NK-92 (cell line): ENCODE results near the gene TXNDC2.
"Not testable (repeated sequence)": the region's sequence is repeated elsewhere in the genome, so short reads cannot be mapped to it uniquely, and the experiment has no call there.

ENCODE experiments used
- DNase-seq: peaks from one replicate; lab custom pipeline; 2025; ENCODE audit not compliant: unreplicated experiment; lab: John Stamatoyannopoulos, UW

Gene TXNDC2

DNA sequence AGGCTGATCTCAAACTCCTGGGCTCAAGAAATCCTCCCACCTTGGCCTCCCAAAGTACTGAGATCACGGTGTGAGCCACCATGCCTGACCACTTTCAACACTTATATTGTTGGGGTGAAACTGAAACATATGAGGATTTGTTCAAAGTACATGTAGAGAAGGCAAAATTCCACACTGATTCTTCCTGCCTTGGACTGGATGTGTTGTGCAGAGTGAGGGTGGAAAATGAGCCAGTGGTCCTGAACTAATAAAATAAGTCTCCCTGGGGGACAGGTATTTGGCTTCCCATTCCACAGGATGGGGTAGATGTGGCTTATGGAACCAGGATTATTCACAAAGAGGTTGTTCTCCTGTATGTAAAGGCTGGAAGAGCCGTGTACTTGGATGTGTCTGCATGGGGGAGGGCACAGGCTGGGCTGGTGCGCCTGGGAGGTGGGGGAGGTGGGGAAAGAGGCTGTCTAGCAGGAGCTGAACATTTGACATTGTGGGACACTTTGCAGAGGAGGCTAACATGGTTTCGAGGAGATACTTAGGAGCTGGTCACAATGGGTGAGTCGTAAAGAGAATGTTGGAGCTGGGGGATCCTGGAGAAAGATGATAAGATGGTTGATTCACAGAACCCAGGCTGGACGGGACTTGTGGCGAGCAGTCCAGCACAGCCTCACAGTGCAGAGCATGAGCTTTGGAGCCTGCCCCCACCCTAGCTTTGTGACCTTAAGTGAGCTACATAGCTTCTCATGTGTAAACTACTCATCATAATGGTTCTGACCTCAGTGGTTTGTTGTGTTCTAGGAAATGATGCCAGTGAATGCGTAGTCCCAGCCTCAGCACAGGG, at the start of gene TXNDC2:
Gene TXNDC2, plus strand, starts transcription at position 804 of the 835 bp plus-strand sequence. CDS start 708 bp downstream, outside the sequence.
- no peak for DNase-seq

DNA sequence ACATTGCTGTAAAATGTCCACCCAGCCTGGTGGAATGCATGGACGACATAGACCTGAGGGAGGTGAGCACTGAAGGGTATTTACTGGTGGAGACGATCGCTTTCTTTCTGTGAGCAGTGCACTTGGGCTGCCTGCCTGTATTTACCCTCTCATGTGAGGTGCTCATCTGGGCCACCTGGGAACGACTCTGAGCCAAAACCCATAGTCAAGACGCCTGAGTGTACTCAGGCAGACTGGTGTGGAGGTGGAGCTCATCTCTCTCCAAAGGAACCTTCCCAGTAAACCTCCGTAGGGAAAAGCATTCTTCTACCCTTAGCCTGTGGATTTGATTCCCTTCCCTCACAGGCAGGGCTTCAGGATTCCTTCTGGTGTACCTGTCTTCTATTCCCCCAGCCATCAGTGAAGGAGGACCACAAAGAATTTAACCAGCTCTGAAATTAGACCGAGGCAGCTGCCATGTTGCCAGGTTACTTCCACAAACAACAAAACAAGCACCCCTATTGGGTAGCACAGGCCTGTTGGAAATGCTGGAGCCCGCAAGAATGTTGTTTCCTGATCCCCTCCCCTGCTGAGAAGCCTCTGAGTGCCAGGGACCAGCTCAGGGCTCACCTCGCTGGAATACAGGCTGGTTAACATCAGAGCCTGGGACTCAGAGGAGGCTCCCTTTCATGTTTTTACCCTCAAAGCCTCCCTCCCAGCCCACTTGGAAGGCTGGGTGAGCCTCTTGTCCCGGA, 47.5 kb upstream of the TXNDC2 start:
- DNase-seq: no peak

DNA sequence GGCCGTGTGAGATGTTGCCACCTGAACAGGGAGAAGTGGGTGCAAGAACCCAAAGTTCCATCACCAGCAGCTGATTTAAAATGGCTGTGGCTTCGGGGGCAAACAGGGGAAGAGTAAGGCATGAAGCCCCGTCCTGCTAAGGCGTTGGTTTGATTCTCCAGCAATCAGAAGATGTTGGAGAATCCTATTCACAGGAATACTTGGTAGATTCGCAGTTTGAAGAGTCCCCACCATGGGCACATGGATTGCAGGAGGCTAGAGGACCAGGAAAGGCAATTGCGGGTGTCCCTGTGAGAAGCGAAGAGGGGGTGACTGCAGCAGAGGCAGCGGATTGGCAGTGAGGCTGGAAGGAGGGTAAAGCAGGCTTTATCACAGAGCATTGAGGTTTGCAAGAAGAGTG, 46.6 kb upstream of the TXNDC2 start:
- no peak for DNase-seq

DNA sequence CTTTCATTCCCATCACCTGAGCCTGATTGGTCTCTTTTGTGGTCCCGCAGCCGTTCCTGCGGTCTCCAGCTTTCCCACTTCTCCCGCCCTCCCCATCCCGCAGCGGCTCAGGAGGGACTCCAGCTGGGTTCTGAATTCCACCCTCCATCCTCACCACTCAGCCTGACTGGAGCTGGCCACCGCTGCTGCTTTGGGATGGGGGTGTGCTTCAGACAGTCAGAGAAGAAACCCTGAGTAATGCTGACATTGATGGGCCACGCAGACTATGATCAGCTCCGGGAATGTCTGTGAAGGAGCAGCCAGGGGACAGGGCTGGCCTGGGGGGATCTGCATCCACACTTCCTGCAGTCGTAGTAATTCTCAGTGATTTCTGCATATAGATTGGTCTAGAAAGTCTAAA, 45.9 kb upstream of the TXNDC2 start:
- DNase-seq: no peak

DNA sequence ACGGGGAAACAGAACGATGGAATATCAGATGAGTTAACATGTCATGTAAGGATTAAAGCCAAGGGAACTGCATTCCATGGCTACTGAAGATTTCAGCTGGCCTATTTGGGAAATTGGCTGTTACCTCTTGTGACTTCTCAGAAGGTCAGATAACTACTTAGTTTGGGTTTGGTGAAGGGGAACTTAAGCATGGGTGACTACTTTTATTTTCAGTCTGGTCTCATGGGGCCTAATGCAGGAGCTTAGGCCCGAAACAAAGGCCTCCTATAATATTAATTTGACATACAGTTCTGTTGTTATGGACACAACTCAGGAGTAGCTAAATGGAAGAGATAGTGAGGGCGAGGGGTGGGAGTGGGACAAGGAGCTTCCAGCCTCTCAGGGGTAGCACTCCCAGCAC, 44.0 kb upstream of the TXNDC2 start:
- DNase-seq: no peak

DNA sequence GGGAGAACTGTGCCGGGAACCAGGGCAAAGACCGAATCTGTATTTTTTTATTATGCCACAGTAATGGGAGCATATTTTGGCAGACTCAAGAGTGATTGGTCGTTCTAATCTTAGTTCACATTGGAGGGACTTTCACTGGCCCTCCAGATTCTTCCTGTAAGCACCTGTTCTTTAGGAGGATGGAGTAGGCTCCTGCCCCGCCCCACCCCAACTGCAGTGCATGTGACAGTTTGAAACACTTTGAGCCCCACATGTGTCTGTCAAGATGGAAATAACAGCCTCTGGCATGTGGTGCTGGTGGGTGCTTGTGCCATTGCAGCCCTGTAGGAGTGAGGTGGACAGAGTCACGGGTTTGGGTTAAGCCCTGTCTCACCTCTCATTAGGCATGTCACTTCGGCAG, 43.3 kb upstream of the TXNDC2 start:
- DNase-seq: no peak

DNA sequence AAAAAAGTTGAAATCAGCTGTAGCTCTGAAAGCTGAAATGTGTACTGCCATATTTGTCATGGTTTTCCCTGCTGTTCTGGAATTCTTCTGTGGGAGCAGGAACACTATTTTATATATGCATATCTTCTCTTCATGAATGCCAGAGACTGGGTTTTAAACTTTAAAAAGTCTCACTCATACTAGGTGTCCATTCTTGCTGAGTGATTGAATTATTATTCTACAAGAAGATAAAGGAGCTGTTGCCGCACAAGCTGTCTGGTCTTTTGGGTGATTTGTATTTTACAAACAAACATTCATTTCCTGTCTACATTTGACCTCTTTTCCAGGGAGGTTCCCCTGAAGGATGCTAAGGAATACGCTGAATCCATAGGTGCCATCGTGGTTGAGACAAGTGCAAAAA, 40.5 kb upstream of the TXNDC2 start:
- no peak for DNase-seq

DNA sequence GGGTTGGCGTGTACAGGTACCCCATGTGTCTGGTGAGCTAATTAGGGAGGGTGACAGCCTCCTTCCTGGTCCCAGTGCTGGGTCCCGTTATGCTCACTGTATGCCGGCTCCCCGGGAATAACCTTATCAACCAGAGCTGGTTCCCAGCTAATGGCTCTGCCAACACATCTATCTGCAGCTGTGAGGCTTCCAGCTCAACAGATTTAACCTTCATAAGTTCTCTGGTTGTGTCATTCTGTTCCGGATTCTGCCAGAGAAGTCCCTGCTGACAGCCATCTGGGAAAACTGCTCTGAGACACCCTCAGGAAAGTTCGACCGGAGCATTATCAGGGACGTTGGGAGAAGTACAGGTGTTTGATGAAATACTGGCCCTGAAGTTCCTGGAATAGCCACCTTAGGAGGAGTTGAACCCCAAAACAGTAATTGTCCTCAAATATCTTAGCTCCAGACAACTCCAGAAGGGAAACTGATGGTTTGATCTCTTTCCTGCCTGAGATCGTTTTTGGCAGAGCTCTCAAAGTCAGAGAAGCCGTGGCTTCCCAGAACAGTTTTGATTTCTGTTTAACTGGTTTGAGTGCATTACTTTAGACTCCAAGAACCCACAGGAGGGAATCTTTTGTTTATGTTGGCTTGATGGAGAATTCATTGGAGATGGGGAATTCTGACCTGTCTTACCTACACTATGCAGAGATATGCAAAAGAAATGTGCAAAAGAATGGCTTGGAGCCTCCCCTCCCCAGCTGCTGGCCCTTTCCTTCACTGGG, 39.4 kb upstream of the TXNDC2 start:
- no peak for DNase-seq

DNA sequence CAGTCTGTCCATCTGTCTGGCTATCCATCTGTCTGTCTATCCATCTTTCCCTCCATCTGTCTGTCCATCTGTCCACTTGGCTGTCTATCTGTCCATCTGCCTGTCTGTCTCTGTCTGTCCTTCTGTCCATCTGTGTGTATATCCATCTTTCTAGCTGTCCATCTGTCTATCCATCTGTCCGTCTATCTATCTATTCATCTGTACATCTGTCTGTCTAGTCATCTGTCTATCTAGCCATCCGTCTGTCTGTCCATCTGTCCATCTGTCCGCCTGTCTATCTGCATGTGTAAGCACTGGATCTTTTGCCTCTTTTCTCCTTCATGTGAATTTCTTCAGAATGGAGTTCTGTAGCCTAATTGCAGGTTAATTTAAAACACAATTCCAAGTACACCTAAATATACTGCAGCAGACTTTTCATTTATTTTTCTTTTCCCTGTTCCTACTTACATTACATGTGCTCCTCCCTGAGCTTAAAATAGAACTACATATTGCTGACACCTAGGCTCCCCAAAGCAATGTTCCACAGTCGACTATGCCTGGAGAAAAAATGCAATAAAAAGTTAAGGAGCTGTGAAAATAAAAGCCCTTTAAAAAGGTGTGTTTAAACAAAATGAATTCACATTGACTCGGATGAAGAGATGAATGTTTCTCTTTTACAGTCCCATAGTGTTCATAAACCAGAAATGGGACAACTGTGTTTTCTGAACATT, 37.4 kb upstream of the TXNDC2 start:
- no peak for DNase-seq

DNA sequence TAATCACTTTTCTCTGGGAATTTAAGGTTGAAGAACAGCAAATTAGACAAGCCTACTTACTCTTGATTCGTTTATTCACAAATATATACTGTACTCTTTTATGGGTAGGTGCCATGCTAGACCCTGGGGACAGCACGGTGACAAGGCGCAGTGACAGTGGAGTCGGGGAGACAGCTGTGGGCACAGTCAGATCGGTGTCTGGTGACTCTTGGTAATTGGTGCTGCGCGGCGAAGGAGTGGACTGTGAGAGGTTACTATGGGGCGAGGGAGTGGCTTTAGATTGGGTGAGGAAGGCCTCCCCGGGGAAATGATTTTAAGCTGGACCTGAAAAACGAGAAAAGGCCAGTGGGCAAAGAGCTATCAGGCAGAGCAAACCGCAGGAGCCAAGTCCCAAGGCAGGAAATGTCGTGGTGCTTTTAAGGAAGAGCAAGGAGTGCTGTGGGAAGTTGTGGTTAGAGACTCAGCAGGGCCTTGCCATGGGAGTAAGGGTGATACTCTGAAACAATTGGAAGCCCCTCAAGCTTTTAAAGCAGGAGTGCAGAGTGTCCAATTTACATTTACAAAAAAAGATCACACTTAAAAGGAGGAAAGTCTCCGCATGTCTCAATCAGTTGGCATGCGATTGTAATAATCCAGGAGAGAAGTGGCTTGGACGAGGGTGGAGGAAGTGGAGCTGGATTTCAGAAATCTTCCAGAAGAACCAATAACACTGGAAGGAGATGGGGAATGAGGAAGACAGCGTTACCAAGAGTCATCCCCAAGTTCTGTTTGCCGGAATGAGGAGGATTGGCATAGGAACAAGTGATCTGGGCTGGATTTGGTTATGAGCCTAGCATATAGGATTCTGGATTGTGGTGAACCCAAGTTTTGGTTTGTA, 36.1 kb upstream of the TXNDC2 start:
- no peak for DNase-seq

DNA sequence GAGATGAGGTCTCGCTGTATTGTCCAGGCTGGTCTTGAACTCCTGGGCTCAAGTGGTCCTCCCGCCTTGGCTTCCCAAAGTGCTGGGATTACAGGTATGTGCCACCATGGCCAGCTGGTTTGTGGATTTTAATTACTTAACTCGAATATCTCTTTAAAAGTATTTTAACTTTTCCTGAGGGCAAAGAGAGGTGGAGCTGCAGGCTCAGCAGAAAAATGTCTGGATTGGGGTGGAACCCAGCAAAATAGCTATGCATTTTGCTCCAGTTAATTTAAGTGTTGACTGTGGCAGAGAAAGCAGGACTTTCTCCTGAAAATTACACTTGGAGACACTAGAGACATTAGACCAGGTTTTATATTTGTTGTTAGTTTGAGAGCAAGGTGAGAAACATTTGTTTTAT, 35.5 kb upstream of the TXNDC2 start:
- no peak for DNase-seq

DNA sequence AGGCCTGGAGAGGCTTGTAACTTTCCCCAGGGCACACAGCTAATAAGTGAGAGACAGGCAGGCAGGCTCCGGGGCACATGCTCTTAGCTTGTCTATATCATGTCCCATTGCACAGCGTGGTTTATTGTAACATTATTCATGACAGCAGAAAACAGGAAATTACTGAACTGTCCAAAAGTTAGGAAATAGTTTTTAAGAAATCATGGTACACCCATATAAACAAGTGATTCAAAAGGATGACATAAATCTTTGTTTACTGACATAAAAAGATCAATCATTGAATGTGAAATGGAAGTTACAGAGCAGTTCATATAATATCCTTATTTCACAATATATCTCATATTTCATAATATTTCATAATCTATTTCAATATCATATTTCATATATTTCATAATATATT, 34.3 kb upstream of the TXNDC2 start:
- no peak for DNase-seq

DNA sequence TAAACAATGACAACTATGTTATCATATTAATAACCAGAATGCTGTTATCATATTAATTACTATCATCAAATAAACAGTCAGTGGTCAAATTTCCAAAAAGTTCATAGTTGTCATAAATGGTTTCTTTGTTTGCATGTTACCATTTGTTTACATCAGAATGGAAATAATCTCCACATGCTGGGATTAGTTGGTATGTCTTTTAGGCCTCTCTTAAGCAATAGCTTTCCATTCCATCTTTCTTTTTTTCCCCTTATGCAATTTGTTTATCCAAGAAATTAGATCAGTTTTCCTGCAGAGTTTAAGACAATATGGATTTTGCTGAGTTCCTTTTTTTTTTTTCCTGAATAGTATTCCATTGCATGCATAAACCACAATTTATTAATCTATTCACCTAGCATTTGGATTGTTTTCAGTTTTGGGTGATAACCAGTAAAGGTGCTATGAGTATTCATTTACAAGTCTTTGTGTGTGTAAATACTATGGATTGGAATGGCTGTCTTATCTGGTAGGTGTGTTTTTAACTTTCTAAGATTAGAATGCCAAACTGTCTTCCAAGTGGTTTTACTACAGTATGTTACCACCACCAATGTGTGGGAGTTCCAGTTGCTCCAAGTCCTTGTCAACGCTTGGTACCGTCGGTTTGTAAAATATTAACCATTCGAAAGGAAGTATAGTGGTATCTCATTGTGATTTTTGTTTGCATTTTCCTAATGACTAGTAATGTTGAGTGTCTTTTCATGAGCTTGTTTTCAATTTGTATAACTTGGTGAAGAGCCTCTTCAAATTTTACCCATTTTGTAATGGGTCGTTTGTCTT, 33.3 kb upstream of the TXNDC2 start:
- DNase-seq: no peak

DNA sequence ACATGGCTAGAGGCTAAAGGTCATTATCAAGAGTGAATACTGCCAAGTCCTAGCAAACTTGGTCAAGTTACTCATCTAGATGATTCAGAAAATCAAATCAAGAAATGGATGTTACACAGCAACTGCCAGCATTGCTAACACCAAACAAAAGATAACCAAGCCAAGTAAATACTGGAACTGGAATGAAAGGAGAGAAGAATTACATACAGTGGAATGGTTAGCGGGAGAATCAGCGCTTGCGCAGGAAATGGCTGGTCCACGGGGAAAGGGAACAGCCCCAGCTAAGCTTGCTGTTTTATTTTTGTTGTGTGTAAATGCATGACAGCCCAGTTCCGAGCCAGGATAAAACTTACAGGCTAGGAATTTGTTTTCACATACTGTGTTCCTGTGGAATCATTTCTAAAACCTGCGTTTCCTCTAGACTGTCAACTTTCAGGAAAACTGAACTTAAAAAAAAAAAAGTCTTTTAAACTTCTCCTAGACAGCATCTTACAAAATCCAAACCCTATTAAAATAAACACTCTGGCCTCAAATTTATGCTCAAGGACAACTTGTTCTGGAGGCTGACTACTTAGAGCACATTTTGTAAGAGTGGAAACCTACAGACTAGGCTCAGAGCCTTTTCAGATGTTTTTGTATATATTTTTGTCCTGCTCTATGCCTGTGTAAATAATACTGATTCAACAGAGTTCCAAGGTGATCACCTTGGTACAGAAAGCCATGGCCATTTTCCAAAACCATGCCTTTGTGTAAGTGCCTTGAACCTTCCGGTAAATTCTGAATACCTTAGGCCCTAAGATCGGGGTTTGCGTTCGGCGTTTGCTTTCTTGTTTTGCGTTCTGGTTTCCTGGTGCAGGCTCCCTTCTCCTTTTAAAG, 30.7 kb upstream of the TXNDC2 start:
- no peak for DNase-seq

DNA sequence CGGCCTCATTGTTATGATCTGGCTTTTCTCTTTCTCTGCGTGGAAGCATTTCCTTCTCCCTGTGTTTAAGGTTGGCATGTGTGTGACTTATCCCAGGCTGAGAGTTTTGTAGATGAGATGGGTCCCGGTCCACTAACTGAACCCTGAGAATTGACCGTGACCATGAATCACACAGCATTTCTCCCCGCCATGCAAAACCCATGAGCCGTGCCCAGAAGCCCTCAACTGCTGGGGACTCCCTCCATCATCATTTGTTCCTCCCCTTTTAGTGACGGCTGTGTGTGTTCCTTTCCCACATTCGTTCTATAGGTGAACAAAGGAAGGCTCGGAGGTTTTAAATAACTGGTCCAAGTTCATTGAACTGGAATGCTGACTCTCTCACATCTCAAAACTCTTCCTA, 30.1 kb upstream of the TXNDC2 start:
- DNase-seq: no peak

DNA sequence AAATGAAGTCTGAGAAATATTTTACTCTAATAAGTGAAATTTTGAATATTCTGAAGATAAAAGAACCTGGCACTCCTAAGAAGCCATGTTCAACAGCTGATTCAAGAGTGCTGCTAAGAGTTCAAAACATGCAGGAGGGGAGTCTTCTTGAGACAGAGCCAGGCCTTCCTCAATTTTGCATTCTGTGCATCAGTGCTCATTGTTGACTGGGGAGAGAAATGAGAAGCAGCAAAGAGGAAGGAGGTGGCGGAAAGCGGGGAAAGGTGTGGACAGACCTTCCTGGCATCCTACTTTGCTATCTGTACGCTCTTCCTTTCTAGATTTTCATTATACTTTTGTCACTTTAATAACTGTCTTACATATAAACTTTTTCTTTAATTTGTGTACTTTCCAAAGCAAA, 29.7 kb upstream of the TXNDC2 start:
- DNase-seq: no peak

DNA sequence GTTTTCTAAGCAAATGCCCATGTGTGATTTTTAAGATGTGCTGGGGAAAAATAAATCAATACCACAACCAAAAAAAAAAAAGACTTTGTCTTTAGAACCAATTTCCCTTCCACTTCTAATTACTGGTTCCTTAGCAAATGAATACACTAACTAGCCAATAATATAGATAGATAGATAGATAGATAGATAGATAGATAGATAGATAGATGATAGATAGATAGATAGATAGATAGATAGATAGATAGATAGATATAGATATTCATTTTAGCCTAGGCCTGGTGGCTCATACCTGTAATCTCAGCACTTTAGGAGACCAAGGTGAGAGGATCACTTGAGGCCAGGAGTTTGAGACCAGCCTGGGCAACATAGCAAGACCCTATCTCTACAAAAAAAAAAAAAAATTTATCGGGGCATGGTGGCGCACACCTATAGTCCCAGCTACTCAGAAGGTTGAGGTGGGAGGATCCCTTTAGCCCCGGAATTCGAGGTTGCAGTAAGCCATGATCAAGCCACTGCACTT, 28.2 kb upstream of the TXNDC2 start:
- not testable (repeated sequence) for DNase-seq

DNA sequence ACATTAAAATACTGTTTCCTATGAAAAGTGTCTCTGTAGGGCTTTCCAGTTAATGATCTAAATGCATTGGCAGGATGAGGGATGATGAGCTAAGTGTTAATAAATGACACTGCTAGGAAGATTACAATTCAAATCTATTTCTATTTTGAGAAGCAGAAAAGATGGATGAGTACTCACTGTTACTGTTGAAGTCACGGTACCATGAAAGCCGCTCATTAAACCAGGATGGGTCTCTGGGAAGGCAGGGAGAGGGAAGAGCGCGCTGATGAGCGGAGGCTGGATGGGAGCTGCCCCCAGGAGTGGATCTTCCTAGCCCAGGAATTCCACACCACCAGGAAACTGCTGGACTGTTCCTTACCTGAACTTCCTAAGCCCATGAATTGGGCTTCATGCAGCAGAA, 27.1 kb upstream of the TXNDC2 start:
- no peak for DNase-seq
